Kidney glomerular epithelial cell (primary cell): ENCODE results near the gene PRIMPOL.
"Not testable (repeated sequence)": the region's sequence is repeated elsewhere in the genome, so short reads cannot be mapped to it uniquely, and the experiment has no call there.

Experiments
- DNase-seq: peaks from one replicate; lab custom pipeline; 2025; lab: John Stamatoyannopoulos, UW

Gene PRIMPOL

GRCh38 chr4:184712322-184712721 lies 62.8 kb downstream of the PRIMPOL start:
- no peak for DNase-seq

GRCh38 chr4:184713887-184714286 lies 64.3 kb downstream of the PRIMPOL start:
- DNase-seq: no peak

DNA sequence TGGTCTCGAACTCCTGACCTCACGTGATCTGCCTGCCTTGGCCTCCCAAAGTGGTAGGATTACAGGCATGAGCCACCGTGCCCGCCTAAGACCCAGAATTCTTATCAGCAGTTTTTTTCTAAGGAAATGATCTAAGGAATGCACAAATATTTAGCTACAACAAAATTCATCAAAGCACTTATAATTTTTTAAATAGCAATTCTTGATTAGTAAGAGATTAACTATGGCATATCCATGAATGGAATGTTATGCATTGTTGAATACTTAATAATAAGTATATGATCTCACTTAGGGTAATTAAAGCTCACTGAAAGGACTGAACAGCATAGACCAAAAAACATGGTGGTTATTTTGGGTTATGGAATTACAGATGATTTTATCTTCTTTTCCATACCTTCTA lies 66.0 kb downstream of the PRIMPOL start:
- DNase-seq: peak; percentile 61

DNA sequence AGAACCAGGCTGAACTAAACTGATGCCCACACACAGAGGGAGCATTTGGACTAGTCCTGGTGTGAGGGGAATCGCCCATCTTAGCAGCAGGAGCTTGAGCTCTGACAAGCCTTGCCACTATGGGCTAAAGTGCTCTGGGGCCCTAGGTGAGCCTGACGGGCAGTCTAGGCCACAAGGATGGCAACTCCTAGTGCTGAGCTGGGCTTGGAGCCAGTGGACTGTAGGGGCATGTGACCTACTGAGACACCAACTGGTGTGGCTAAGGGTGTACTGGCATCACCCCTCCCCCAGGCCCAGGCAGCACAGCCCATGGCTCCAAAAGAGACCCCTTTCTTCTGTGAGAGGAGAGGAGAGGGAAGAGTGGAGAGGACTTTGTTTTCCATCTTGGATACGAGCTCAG lies 69.9 kb downstream of the PRIMPOL start:
- no peak for DNase-seq

GRCh38 chr4:184721254-184721653 lies 71.7 kb downstream of the PRIMPOL start:
- DNase-seq: no peak

DNA sequence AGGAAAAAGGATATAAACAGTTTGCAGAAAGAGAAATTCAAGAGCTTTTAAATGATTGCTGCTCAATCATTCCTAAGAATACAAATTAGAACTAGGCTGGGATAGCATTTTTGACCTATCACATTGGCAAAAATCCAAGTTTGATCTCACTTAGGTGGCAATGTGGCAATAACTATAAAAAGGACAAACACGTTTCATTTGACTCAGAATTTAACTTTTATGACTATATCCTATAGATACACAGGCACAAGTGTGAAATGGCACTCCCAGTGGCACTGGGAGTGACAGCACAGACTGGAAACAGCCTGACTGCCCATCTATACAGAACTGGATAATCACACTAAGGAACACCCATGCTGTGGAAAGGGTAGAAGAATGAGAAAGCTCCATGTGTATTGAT lies 73.3 kb downstream of the PRIMPOL start:
- DNase-seq: no peak

GRCh38 chr4:184727430-184727829 lies 77.9 kb downstream of the PRIMPOL start:
- no peak for DNase-seq

DNA sequence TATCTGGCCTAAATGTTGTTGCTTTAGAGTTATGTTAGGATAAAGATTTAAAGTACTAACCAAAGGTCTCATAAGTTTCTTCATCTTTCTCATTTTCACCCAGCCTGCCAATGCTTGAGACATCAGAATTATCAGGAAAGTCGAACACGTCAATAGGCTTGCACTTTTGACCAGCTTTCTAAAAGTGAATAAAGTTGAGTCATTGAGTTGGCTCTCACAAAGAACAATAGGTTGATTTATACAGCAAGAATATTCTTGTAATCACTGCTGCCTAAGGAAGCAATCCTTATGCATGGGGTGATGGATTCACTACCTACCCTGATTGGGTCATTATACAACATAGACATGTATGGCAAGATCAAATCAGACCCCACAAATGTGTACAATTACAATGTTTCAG lies 79.3 kb downstream of the PRIMPOL start:
- no peak for DNase-seq

DNA sequence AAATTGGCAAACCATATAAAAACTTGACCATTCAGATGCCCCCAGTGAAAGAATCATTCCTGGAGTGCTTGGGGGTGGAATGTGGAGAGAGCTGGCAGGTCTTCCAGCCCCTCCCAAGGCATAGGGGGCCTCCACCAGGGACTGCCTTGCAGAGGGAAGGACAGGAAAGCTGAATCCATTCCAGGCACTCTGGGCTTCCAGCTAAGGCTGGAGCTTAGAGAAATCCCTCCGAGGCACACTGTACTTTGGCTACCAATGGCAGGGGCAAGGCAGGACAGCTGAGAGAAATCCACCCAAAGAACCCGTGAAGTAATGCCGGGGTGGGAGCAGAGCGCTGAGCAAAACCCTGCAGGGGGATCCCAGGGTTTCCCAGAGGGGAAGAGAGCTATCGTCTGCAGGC lies 80.4 kb downstream of the PRIMPOL start:
- no peak for DNase-seq

- DNase-seq: no peak
Observed at GRCh38 chr4:184731056-184731455, 81.5 kb downstream of the PRIMPOL start.

DNA sequence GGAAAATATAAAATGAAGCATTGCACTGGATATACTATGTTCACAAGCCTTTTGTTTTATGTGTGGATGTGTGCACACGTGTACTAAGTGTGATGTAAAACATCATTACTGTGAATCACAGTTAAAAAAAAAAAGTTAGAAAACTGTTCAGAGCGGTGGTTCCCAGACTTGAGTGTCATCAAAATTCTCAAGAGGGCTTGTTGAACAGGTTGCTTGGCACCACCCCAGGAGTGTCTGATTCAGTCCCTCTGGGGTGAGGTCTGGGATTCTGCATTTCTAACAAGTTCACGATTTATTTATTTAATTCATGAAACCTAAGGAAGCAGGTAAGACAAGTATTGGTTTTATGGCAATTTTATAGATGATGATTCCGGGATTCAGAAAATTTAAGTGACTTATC lies 82.6 kb downstream of the PRIMPOL start:
- DNase-seq: no peak

- DNase-seq: peak; percentile 99
Observed at GRCh38 chr4:184733654-184734524, 84.4 kb downstream of the PRIMPOL start, which contains the start of gene CENPU. TSS of gene CENPU (minus strand) at chr4:184734096. CDS start at chr4:184734062, 34 bp downstream.

GRCh38 chr4:184734758-184735157 lies 85.2 kb downstream of the PRIMPOL start:
- no peak for DNase-seq

- not testable (repeated sequence) for DNase-seq
Observed at GRCh38 chr4:184739575-184739974, 90.0 kb downstream of the PRIMPOL start.

DNA sequence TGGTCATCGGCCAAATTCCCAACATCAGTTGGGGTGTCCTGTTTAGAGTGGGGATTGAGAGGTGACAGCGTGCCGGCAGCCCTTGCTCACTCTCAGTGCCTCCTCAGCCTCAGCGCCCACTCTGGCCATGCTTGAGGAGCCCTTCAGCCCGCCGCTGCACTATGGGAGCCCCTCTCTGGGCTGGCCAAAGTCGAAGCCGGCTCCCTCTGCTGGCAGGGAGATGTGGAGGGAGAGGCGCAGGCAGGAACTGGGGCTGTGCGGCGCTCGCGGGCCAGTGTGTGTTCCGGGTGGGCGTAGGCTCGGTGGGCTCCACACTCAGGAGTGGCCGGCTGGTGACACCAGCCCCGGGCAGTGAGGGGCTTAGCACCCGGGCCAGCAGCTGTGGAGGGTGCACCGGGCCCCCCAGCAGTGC lies 91.4 kb downstream of the PRIMPOL start:
- no peak for DNase-seq

DNA sequence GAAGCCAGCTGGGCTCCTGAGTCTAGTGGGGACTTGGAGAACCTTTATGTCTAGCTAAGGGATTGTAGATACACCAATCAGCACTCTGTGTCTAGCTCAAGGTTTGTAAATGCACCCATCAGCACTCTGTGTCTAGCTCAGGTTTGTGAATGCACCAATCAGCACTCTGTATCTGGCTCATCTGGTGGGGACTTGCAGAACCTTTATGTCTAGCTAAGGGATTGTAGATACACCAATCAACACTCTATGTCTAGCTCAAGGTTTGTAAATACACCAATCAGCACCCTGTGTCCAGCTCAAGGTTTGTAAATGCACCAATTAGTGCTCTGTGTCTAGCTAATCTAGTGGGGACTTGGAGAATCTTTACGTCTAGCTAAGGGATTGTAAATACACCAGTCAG lies 92.1 kb downstream of the PRIMPOL start:
- DNase-seq: not testable (repeated sequence)

- no peak for DNase-seq
Observed at GRCh38 chr4:184743650-184744049, 94.1 kb downstream of the PRIMPOL start.

DNA sequence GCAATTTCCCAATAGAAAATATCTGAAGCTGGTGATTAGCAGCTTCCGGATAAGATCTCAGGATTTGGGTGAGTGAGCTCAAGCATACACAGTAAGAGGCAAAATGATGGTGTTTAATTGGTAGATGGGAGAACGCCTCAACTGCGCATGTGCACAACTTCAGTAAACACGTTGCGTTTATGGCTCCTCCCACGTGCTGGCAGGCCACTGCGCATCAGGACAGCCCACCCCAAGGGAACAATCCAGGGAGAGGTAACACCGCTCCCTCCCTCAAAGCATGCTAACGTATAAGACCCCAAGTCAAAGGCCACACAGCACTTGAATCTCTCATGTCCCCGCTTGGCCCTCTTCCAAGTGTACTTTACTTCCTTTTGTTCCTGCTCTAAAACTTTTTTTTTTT lies 94.7 kb downstream of the PRIMPOL start:
- no peak for DNase-seq
